D721Med (cell line): ENCODE results near the gene RAB43.

Source experiments
- DNase-seq: peaks from one replicate; pipeline ENCODE4 v3.0.0; 2011; ENCODE audit warnings: low spot score; ENCODE audit not compliant: insufficient read length
- FAIRE-seq: peaks from 2 replicates; lab custom pipeline; 2011; peaks lifted over from hg19 to GRCh38; lab: Jason Lieb, UNC
- TF ChIP-seq, protein P1 (sequence below): IDR thresholded peaks from 2 replicates; pipeline ENCODE4 v1.5.1; 2012; ENCODE audit warnings: mild to moderate bottlenecking, control low read depth; ENCODE audit not compliant: insufficient read depth; ENCODE audit errors: missing control alignments

RAB43 gene

DNA sequence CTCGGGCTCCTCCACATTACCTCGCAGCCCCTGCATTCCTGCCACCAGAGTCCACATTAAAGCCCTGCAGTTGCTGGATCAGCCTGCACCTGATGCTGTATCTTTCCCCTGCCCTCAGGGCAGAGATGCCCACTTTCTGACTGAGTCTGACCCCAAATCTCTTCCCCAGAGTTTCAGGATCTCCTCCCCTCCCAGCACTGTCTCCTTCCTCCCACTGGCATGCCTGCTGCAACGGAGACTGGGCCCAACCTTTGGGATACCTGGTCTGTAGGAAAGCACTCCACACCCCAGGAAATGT lies 81.6 kb downstream of the RAB43 start:
- FAIRE-seq, result no peak
- TF ChIP-seq, protein P1, sequence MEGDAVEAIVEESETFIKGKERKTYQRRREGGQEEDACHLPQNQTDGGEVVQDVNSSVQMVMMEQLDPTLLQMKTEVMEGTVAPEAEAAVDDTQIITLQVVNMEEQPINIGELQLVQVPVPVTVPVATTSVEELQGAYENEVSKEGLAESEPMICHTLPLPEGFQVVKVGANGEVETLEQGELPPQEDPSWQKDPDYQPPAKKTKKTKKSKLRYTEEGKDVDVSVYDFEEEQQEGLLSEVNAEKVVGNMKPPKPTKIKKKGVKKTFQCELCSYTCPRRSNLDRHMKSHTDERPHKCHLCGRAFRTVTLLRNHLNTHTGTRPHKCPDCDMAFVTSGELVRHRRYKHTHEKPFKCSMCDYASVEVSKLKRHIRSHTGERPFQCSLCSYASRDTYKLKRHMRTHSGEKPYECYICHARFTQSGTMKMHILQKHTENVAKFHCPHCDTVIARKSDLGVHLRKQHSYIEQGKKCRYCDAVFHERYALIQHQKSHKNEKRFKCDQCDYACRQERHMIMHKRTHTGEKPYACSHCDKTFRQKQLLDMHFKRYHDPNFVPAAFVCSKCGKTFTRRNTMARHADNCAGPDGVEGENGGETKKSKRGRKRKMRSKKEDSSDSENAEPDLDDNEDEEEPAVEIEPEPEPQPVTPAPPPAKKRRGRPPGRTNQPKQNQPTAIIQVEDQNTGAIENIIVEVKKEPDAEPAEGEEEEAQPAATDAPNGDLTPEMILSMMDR, result no peak
- DNase-seq, result no peak

DNA sequence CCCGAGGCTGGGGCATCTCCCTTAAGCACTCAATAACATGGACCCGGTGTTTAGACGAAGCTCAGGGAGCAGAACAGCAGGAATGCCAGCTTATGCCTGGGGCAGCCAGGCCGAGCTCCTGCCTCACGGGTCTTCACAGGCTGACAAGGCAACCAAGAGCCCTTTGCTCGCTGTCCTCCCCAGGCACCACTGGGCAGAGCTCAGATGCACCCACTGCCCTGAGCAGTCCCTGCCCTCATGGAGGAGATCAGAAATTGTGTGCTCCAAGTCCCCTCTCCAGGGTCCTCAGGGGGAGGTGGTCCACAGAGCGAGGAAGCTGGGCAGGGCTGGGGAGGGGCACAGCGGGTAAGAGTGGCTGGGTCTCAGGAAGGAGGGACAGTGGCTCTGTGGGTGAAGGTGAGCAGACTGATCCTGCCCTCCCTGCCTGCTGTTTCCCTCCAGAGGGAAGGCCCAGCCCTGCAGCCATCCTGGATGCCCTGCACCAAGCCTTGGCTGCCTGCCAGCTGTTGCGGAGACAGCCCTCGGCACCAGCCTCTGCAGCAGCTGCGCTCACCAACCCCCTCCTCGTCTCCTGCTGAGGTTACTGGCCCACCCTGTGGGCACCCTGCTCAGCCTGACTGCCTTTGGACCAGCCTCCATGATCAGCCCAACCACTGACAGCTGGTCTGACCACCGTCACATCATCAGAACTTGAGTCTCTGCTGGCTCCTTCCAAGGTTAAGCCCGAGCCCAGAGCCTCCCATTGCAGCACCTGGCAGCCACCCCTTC lies 82.1 kb downstream of the RAB43 start:
- FAIRE-seq (no peak), DNase-seq (no peak)
- TF ChIP-seq, protein P1, result no peak

DNA sequence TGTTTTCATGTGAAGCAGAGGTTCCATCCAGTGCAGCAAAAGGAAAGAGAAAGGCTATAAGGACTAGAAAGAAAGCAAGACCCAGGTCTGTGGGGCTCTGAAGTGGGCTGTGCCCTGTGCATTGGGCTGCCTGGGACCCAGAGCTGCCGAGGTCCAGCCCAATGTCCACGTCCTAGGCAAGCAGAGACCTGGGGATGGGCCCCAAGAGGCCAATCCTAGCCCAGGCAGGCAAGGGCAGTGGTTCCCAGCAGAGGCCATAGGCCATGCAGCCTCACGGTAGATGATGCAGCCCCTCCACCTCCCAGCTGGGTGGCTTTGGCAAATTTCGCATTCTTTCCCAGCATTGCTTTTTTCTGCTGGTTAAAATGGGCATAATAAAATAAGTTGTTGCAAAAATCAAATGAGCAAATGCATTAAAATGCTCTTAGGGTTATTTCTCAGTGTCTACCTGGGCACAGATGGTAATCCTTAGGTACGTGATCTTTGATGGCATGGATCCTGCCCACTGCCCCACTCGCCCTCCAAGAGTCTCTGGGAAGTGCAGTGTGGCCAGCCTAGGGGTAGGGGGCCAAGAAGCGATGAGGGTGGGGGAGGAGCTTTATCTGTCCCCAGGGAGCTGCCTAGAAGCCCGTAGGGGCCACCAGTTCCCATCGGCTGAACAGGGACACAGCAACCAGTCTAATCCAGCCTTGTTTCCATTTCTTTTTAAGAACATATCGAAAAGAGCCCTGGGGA lies 83.3 kb downstream of the RAB43 start:
- DNase-seq (no peak), FAIRE-seq (no peak)
- TF ChIP-seq, protein P1, result no peak
